Activated CD8-positive, alpha-beta T cell treated with anti-CD3 and anti-CD28 coated beads, Interleukin-2, amount 10 ng/mL, durations not matched to agents 7 days and 5 days (primary cell): ENCODE results near the gene ENTPD2. TPM values are rescaled to one million over a fixed set of nuclear protein-coding genes. Genes with fewer than 3 reads are reported as not detected.

Source experiments
- ATAC-seq: fragments of 150-1000 bp; cut with Tn5 transposase; one replicate; pipeline ENCODE4 v1.10.0; 2021; ENCODE audit warnings: moderate library complexity
- CTCF ChIA-PET: fragments of 350-600 bp; sonication (Branson Sonifier 250); formaldehyde crosslinking; loops from one replicate; lab custom pipeline; 2021; ENCODE audit warnings: antibody characterized with exemption; lab: Charles Lee
- POLR2A ChIA-PET: fragments of 350-600 bp; sonication (Branson Sonifier 250); formaldehyde crosslinking; loops from one replicate; lab custom pipeline; 2021; ENCODE audit warnings: antibody characterized with exemption; lab: Charles Lee
- DNase-seq: peaks from one replicate; pipeline ENCODE4 v3.0.0-alpha.2; 2020
- H3K27ac Mint-ChIP-seq: one replicate; pipeline ENCODE4 v1.8.0; 2021; ENCODE audit warnings: mild to moderate bottlenecking, mixed read lengths
- H3K27me3 Mint-ChIP-seq: one replicate; pipeline ENCODE4 v1.8.0; 2021; ENCODE audit warnings: low read depth, mixed read lengths
- H3K36me3 Mint-ChIP-seq: one replicate; pipeline ENCODE4 v1.8.0; 2021; ENCODE audit warnings: low read depth, mixed read lengths
- H3K4me1 Mint-ChIP-seq: one replicate; pipeline ENCODE4 v1.8.0; 2021; ENCODE audit warnings: low read depth, mixed read lengths
- H3K4me3 Mint-ChIP-seq: one replicate; pipeline ENCODE4 v1.8.0; 2021; ENCODE audit warnings: mild to moderate bottlenecking, mixed read lengths
- H3K9me3 Mint-ChIP-seq: one replicate; pipeline ENCODE4 v1.8.0; 2022; ENCODE audit warnings: mixed read lengths; ENCODE audit not compliant: insufficient read depth
- total RNA-seq, 2 experiments: library from RNA; stranded (reverse); gene quantifications; one replicate each; pipeline ENCODE4 v1.2.3, GENCODE V29; 2021

Gene ENTPD2
- total RNA-seq, 2 experiments from 2014 or later = 0.34 TPM; not detected in 1

GRCh38 chr9:137019891-137020683, 33.8 kb downstream of the ENTPD2 start:
- H3K4me1 Mint-ChIP-seq = peaks cover 23% of the 10 kb centered on the region
- H3K27me3 Mint-ChIP-seq = no peaks in the 10 kb centered on the region
- no peaks in the 10 kb centered on the region for H3K9me3 Mint-ChIP-seq
- ChIA-PET CTCF (interaction anchor here (1.3 to 4.1 kb wide), 2 partner anchors 9 to 27 kb away, joined by 3 to 18 read pairs; partner anchors contain the start of gene PAXX), POLR2A (interaction anchor here (0.7 to 0.9 kb wide), 2 partner anchors 49 to 221 kb away, joined by 3 read pairs; partner anchors contain the start of gene TUBB4B)
- no peak overlapping the region for H3K4me3 Mint-ChIP-seq
- peaks cover 11% of the 10 kb centered on the region for H3K36me3 Mint-ChIP-seq
- H3K27ac Mint-ChIP-seq = peak overlapping the region; percentile 34
- no peak for ATAC-seq
- no peak for DNase-seq

GRCh38 chr9:137018761-137019559, 34.9 kb downstream of the ENTPD2 start:
- POLR2A ChIA-PET = interaction anchor here (0.9 kb wide), 1 partner anchor 222 kb away, joined by 3 read pairs; the partner anchor contains the start of gene TUBB4B
- peaks cover 18% of the 10 kb centered on the region for H3K36me3 Mint-ChIP-seq
- CTCF ChIA-PET = interaction anchor here (4.1 kb wide), 1 partner anchor 10 kb away, joined by 18 read pairs; no protein-coding TSS in a partner anchor

GRCh38 chr9:137017791-137018497, 35.9 kb downstream of the ENTPD2 start:
- no peak for DNase-seq
- H3K27me3 Mint-ChIP-seq = no peaks in the 10 kb centered on the region
- H3K4me3 Mint-ChIP-seq = no peak overlapping the region
- no peak overlapping the region for H3K27ac Mint-ChIP-seq
- CTCF ChIA-PET = interaction anchor here (1.3 to 4.1 kb wide), 2 partner anchors 11 to 210 kb away, joined by 3 to 18 read pairs; partner anchors contain the start of gene RABL6
- H3K36me3 Mint-ChIP-seq = peaks cover 18% of the 10 kb centered on the region
- H3K9me3 Mint-ChIP-seq = no peaks in the 10 kb centered on the region
- ATAC-seq = no peak
- POLR2A ChIA-PET = no interaction called here
- H3K4me1 Mint-ChIP-seq = peaks cover 7% of the 10 kb centered on the region

More at GRCh38 chr9:137018761-137019559, 34.9 kb downstream of the ENTPD2 start:
- Mint-ChIP-seq H3K9me3 (no peaks in the 10 kb centered on the region), H3K27ac (no peak overlapping the region), H3K4me1 (peaks cover 12% of the 10 kb centered on the region), H3K4me3 (no peak overlapping the region), H3K27me3 (no peaks in the 10 kb centered on the region)
- ATAC-seq (no peak), DNase-seq (no peak)

GRCh38 chr9:137017071-137017470, 36.8 kb downstream of the ENTPD2 start:
- no peaks in the 10 kb centered on the region for H3K9me3 Mint-ChIP-seq
- no peak for DNase-seq
- no peaks in the 10 kb centered on the region for H3K27me3 Mint-ChIP-seq
- H3K27ac Mint-ChIP-seq = no peak overlapping the region
- ATAC-seq = no peak
- peaks cover 5% of the 10 kb centered on the region for H3K4me1 Mint-ChIP-seq
- ChIA-PET CTCF (interaction anchor here (1.3 kb wide), 1 partner anchor 209 kb away, joined by 3 read pairs; the partner anchor contains the start of gene RABL6), POLR2A (no interaction called here)
- peaks cover 18% of the 10 kb centered on the region for H3K36me3 Mint-ChIP-seq
- no peak overlapping the region for H3K4me3 Mint-ChIP-seq

DNA sequence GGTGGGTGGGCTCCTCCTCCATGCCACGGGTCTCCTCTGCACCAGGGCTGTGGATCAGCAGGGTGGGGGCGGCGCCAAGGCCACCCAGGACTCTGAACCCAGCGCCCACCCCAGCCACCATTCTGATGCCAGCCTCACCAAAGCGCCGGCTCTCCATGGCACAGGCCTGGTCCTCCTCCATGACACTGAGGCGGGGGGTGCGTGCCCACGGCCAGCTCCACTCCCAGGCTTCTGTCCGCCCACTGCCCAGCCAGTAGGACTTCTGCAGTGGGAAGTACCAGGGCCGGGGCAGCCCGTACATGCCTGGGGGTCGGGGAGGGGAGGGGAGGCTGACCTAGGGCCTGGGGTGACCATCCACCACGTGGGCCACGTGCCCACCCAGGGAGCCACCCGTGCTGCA, 37.4 kb downstream of the ENTPD2 start:
- Mint-ChIP-seq H3K27me3 (no peaks in the 10 kb centered on the region), H3K9me3 (no peaks in the 10 kb centered on the region), H3K4me3 (no peak overlapping the region), H3K27ac (no peak overlapping the region), H3K36me3 (peaks cover 18% of the 10 kb centered on the region), H3K4me1 (peaks cover 4% of the 10 kb centered on the region)
- ChIA-PET CTCF (interaction anchor here (1.3 kb wide), 1 partner anchor 209 kb away, joined by 3 read pairs; the partner anchor contains the start of gene RABL6), POLR2A (no interaction called here)
- ATAC-seq (no peak), DNase-seq (no peak)

DNA sequence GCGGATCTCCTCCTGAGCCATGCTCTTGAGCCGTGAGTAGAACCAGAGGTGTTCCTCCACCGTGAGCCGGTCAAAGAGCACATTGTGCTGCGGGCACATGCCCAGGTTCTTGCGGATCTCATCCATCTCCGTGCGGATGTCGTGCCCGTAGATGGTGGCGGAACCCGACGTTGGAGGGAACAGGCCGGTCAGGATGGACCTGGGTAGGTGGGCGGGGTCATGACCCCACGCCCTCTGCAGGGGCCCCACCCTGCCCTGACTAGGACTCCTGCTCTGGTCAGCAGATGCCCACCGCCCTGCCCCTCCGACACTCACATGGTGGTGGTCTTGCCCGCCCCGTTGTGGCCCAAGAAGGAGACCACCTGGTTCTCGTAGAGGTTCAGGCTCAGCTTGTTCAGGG, 37.9 kb downstream of the ENTPD2 start:
- Mint-ChIP-seq H3K27ac (no peak overlapping the region), H3K36me3 (peaks cover 21% of the 10 kb centered on the region), H3K27me3 (no peaks in the 10 kb centered on the region), H3K4me1 (peaks cover 4% of the 10 kb centered on the region), H3K9me3 (no peaks in the 10 kb centered on the region), H3K4me3 (no peak overlapping the region)
- CTCF ChIA-PET = no interaction called here
- DNase-seq = no peak
- no peak for ATAC-seq
- POLR2A ChIA-PET = interaction anchor here (0.6 kb wide), 1 partner anchor 214 kb away, joined by 3 read pairs; no protein-coding TSS in a partner anchor

DNA sequence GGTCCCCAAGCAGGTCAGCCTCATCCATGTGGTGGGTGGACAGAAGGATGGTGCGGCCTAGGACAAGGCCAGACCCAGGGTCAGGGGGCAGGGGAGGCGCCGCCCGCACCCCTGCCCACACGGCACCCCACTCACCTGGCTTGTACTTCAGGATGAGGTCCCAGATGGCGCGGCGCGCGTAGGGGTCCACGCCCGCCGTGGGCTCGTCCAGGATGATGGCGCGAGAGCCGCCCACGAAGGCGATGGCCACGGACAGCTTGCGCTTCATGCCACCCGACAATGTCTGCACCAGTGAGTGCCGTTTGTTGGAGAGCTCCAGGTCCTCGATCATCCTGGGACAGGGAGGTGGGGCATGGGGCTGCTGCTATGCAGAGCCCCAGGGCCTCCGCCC, 38.3 kb downstream of the ENTPD2 start:
- H3K4me3 Mint-ChIP-seq = no peak overlapping the region
- ATAC-seq (no peak), DNase-seq (no peak)
- ChIA-PET POLR2A (interaction anchor here (0.6 kb wide), 1 partner anchor 214 kb away, joined by 3 read pairs; no protein-coding TSS in a partner anchor), CTCF (no interaction called here)
- H3K27ac Mint-ChIP-seq = no peak overlapping the region
- peaks cover 4% of the 10 kb centered on the region for H3K4me1 Mint-ChIP-seq
- no peaks in the 10 kb centered on the region for H3K27me3 Mint-ChIP-seq
- H3K36me3 Mint-ChIP-seq = peaks cover 21% of the 10 kb centered on the region
- no peaks in the 10 kb centered on the region for H3K9me3 Mint-ChIP-seq

GRCh38 chr9:137014776-137015539, 38.9 kb downstream of the ENTPD2 start:
- H3K27me3 Mint-ChIP-seq = no peaks in the 10 kb centered on the region
- CTCF ChIA-PET = no interaction called here
- POLR2A ChIA-PET = interaction anchor here (0.6 kb wide), 1 partner anchor 213 kb away, joined by 3 read pairs; no protein-coding TSS in a partner anchor
- H3K4me1 Mint-ChIP-seq = peaks cover 4% of the 10 kb centered on the region
- no peak for ATAC-seq
- H3K36me3 Mint-ChIP-seq = peaks cover 21% of the 10 kb centered on the region
- H3K27ac Mint-ChIP-seq = no peak overlapping the region
- no peak overlapping the region for H3K4me3 Mint-ChIP-seq
- H3K9me3 Mint-ChIP-seq = no peaks in the 10 kb centered on the region
- DNase-seq = no peak

DNA sequence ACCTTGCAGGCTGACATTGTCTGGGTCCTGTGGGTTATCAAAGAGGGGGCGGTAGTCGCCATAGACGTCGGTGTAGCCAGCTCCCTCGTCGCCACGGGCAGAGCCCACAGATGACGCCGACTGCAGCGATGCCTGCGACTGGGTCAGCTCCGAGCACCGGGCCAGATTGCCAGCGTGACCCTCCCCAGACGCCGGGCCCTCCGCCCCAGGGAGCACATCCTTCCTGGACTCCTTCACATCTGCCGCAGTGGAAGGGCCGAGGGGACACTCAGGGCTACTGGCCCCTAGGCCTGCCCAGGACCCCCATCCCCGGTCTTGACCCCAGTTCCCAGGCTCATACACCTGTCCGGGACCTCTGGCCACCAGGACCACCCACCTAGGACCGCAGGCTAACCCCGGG, 39.7 kb downstream of the ENTPD2 start:
- no peak for ATAC-seq
- DNase-seq = no peak
- Mint-ChIP-seq H3K27ac (no peak overlapping the region), H3K36me3 (peaks cover 17% of the 10 kb centered on the region), H3K4me1 (peaks cover 2% of the 10 kb centered on the region), H3K9me3 (no peaks in the 10 kb centered on the region), H3K27me3 (no peaks in the 10 kb centered on the region), H3K4me3 (no peak overlapping the region)
- POLR2A ChIA-PET = no interaction called here
- CTCF ChIA-PET = no interaction called here

DNA sequence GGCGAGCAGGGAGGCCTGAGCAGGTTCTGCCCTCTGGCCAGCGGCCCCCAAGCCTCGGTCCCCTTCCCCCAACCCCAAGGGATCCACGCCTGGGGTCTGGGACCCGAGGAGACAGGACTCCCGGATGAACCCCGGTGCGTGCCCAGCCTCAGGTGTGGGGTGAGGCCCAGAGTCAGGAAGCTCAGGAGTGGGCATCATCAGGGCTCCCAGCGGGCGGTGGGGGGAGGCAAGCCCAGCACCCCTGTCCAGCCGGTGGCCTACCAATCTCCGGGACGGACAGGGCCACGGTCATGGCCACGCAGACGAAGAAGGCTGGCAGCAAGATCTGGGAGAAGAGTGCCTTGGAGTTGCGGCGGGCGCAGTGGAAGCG, 40.3 kb downstream of the ENTPD2 start:
- ATAC-seq (no peak), DNase-seq (no peak)
- no peak overlapping the region for H3K27ac Mint-ChIP-seq
- no peak overlapping the region for H3K4me3 Mint-ChIP-seq
- peaks cover 17% of the 10 kb centered on the region for H3K36me3 Mint-ChIP-seq
- no peaks in the 10 kb centered on the region for H3K27me3 Mint-ChIP-seq
- POLR2A ChIA-PET = no interaction called here
- CTCF ChIA-PET = no interaction called here
- H3K9me3 Mint-ChIP-seq = no peaks in the 10 kb centered on the region
- H3K4me1 Mint-ChIP-seq = peaks cover under 1% of the 10 kb centered on the region
